Panc1 (cell line): Measurements from ENCODE around the gene PTGDS. TPM values are rescaled to one million over a fixed set of nuclear protein-coding genes. Genes with fewer than 3 reads are reported as not detected.

ENCODE experiments used
- ATAC-seq: fragments of 200-7000 bp; cut with Tn5 transposase; 2 replicates; pipeline ENCODE4 v1.9.1; 2020; ENCODE audit warnings: mild to moderate bottlenecking, moderate library complexity
- BruUV-seq: library from RNA; stranded (reverse); fragments of 400-500 nt; replicated peaks from 2 replicates; lab custom pipeline; 2021; lab: Mats Ljungman, UMichigan
- CTCF ChIA-PET: fragments of 300-600 bp; sonication (Branson Sonifier 250); formaldehyde crosslinking; loops from one replicate; lab custom pipeline; 2022; ENCODE audit warnings: antibody characterized with exemption; lab: Charles Lee
- POLR2A ChIA-PET: fragments of 300-600 bp; sonication (Branson Sonifier 250); formaldehyde crosslinking; loops from one replicate; lab custom pipeline; 2022; ENCODE audit warnings: antibody characterized with exemption; lab: Charles Lee
- DNase-seq: peaks from one replicate; pipeline ENCODE4 v3.0.0-alpha.2; 2010; ENCODE audit warnings: low read depth, low spot score
- H3K27ac ChIP-seq: 2 replicates; pipeline ENCODE4 v1.5.1; 2011; ENCODE audit warnings: mild to moderate bottlenecking, low read length, inconsistent platforms
- H3K27me3 ChIP-seq: fragments of 200-500 bp; sonication (Bioruptor generic); 2 replicates; pipeline ENCODE4 v1.6.0; 2014; ENCODE audit warnings: low read length, inconsistent platforms; ENCODE audit not compliant: control insufficient read depth, insufficient read depth
- H3K36me3 ChIP-seq: fragments of 200-500 bp; sonication (Bioruptor generic); 2 replicates; pipeline ENCODE4 v1.5.1; 2014; ENCODE audit warnings: inconsistent platforms, mild to moderate bottlenecking, low read length, moderate library complexity; ENCODE audit not compliant: control insufficient read depth, insufficient read depth
- H3K4me1 ChIP-seq: 2 replicates; pipeline ENCODE4 v1.5.1; 2011; ENCODE audit warnings: inconsistent platforms, mild to moderate bottlenecking, low read length, moderate library complexity; ENCODE audit not compliant: control insufficient read depth, insufficient read depth
- H3K4me3 ChIP-seq, 2 experiments: 2 replicates each; pipeline ENCODE4 v1.5.1; 2011 to 2012; ENCODE audit warnings: low read depth in 2 of 2, low read length in 2 of 2, mild to moderate bottlenecking in 2 of 2, inconsistent platforms in 1 of 2, moderate library complexity in 1 of 2
- H3K9me3 ChIP-seq: fragments of 200-500 bp; sonication (Bioruptor generic); 2 replicates; pipeline ENCODE4 v1.5.1; 2014; ENCODE audit warnings: low read depth, mild to moderate bottlenecking, inconsistent platforms, low read length, moderate library complexity; ENCODE audit not compliant: control insufficient read depth, insufficient read depth
- POLR2AphosphoS5 ChIP-seq: IDR thresholded peaks from 2 replicates; pipeline ENCODE4 v1.6.1; 2012; ENCODE audit warnings: mild to moderate bottlenecking, low read depth, low read length, moderate library complexity
- SIN3A ChIP-seq: IDR thresholded peaks from 2 replicates; pipeline ENCODE4 v1.6.1; 2012; ENCODE audit warnings: low read depth, mild to moderate bottlenecking, low read length, moderate library complexity, borderline replicate concordance; ENCODE audit not compliant: insufficient read depth
- TCF7L2 ChIP-seq: IDR thresholded peaks from 2 replicates; pipeline ENCODE4 v1.6.1; 2011; ENCODE audit warnings: mild to moderate bottlenecking, low read depth, low read length, inconsistent platforms
- in situ Hi-C: cut with HindIII; loops from 2 replicates; pipeline ENCODE4 v1.10.0; 2016; ENCODE audit warnings: low sequenced_read_pairs, low pct_unique_long_range_greater_than_20kb
- intact Hi-C: fragments of 100-400 bp; cut with micrococcal nuclease; formaldehyde crosslinking; loops from one replicate; pipeline ENCODE4 v1.10.0; 2022; ENCODE audit not compliant: unreplicated experiment
- total RNA-seq: library from RNA; stranded (reverse); gene quantifications from one replicate; pipeline ENCODE4 v1.2.1, GENCODE V29; 2021; ENCODE audit not compliant: unreplicated experiment
- TF ChIP-seq, protein P1 (sequence below), 2 experiments: IDR thresholded peaks; 2 replicates each; pipeline ENCODE4 v1.6.1; 2011 to 2012; ENCODE audit warnings: low read depth in 2 of 2, control low read depth in 1 of 2, low read length in 1 of 2, mild to moderate bottlenecking in 1 of 2, moderate library complexity in 1 of 2; ENCODE audit not compliant: insufficient read depth in 1 of 2
- TF ChIP-seq, protein P2 (sequence below): fragments of 450-650 bp; IDR thresholded peaks from 2 replicates; pipeline ENCODE4 v1.5.1; 2017; ENCODE audit warnings: mild to moderate bottlenecking

PTGDS gene
- total RNA-seq, 1 experiment from 2014 or later: 13.7 TPM

DNA sequence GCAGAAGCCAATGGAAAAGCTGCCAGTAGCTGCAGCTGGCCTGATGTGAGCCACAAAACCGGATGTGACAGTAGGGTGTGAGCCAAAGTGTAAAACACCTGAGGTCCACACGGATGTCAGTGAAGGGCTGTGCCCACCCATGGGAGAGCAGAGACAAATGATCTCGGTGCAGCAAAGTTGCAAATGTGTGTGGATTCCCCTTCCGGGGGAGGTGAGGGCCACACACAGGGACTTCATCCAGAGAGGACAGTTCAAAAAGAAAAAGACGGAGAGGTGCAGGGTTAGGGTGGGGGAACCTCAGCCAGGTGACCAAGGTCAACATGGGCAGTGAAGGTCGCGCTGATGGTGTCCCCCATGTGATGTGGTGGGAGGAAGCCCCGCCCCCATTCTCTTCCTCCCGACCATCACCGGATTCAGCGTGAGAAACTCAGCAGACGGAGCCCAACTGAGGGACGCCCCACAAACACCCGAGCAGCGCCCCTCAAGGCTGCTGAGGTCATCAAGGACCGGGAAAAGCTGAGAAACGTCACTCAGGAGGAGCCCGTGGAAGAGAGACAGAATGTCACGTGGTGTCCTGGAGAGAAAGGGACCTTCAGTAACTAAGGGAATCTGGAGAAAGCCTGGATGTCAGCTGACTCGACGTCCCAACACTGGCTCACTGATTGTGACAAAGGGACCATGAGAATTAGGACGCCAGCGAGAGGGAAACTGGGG, 11.4 kb upstream of the PTGDS start:
- in situ Hi-C loops (no loop called here), intact Hi-C loops (no loop called here)
- DNase-seq: no peak
- Histone ChIP-seq H3K9me3 (no peaks in the 10 kb centered on the region), H3K36me3 (no peaks in the 10 kb centered on the region), H3K27me3 (no peaks in the 10 kb centered on the region), H3K27ac (no peak overlapping the region), H3K4me1 (peaks cover 5% of the 10 kb centered on the region; the same call in 1 of the 2 replicates), H3K4me3 (no peak overlapping the region)
- TF ChIP-seq TCF7L2 (no peak), SIN3A (no peak), POLR2AphosphoS5 (no peak)
- TF ChIP-seq, protein P1, sequence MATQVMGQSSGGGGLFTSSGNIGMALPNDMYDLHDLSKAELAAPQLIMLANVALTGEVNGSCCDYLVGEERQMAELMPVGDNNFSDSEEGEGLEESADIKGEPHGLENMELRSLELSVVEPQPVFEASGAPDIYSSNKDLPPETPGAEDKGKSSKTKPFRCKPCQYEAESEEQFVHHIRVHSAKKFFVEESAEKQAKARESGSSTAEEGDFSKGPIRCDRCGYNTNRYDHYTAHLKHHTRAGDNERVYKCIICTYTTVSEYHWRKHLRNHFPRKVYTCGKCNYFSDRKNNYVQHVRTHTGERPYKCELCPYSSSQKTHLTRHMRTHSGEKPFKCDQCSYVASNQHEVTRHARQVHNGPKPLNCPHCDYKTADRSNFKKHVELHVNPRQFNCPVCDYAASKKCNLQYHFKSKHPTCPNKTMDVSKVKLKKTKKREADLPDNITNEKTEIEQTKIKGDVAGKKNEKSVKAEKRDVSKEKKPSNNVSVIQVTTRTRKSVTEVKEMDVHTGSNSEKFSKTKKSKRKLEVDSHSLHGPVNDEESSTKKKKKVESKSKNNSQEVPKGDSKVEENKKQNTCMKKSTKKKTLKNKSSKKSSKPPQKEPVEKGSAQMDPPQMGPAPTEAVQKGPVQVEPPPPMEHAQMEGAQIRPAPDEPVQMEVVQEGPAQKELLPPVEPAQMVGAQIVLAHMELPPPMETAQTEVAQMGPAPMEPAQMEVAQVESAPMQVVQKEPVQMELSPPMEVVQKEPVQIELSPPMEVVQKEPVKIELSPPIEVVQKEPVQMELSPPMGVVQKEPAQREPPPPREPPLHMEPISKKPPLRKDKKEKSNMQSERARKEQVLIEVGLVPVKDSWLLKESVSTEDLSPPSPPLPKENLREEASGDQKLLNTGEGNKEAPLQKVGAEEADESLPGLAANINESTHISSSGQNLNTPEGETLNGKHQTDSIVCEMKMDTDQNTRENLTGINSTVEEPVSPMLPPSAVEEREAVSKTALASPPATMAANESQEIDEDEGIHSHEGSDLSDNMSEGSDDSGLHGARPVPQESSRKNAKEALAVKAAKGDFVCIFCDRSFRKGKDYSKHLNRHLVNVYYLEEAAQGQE (IDR thresholded peaks at IDR 0.05; ENCODE audit: insufficient read depth in 1 of 2, low read depth in 2 of 2, low read length in 1 of 2): no peak
- TF ChIP-seq, protein P2, sequence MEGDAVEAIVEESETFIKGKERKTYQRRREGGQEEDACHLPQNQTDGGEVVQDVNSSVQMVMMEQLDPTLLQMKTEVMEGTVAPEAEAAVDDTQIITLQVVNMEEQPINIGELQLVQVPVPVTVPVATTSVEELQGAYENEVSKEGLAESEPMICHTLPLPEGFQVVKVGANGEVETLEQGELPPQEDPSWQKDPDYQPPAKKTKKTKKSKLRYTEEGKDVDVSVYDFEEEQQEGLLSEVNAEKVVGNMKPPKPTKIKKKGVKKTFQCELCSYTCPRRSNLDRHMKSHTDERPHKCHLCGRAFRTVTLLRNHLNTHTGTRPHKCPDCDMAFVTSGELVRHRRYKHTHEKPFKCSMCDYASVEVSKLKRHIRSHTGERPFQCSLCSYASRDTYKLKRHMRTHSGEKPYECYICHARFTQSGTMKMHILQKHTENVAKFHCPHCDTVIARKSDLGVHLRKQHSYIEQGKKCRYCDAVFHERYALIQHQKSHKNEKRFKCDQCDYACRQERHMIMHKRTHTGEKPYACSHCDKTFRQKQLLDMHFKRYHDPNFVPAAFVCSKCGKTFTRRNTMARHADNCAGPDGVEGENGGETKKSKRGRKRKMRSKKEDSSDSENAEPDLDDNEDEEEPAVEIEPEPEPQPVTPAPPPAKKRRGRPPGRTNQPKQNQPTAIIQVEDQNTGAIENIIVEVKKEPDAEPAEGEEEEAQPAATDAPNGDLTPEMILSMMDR: no peak
- CTCF ChIA-PET: no interaction called here
- POLR2A ChIA-PET: interaction anchor here (0.6 kb wide), 1 partner anchor 486 kb away, joined by 4 read pairs; no protein-coding TSS in a partner anchor
- ATAC-seq: no peak
- BruUV-seq: no TSS peak

DNA sequence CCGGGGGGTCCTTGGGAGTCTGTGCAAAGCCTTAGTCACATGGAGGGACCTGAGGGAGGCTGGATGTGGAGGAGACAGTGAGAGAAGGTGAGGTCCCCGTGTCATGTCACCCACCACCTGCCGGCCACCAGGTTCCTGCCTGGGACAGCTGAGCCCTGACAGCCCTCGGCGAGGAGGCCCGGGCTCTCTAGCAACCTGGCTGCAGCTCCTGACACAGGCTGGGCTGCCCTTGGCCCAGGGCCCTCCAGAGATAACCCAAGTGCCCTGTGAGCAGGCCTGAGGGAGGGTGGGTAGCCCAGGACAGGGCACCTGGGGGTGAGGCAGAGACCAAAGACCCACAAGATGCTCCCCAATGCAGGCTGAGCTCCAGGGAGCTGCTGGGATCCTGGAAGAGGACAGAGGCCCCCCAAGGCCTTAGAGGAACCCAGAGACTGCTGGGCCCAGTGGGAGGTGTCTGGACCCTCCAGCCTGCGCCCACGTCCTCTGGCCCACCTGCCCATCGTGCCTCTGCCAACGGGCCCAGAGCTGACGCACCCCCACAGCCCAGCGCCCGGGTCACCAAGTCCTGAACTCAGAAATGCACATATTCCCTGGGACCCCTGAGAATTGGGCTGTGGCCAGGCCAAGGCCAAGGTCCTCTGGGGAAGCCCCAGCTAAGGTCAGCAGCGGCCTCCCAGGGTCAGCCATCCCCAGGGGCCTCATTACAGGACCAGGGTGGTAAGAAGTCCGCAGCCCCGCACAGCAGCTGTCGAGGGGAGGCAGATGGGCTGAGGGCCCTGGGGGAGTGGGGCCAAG, 8.8 kb upstream of the PTGDS start:
- H3K27me3 ChIP-seq: no peaks in the 10 kb centered on the region
- H3K4me3 ChIP-seq: no peak overlapping the region
- H3K9me3 ChIP-seq: no peaks in the 10 kb centered on the region
- no TSS peak for BruUV-seq
- peak; percentile 35; the same call in 1 of the 2 replicates for ATAC-seq
- H3K4me1 ChIP-seq: peaks cover 5% of the 10 kb centered on the region; the same call in 1 of the 2 replicates
- no peaks in the 10 kb centered on the region for H3K36me3 ChIP-seq
- DNase-seq: no peak
- in situ Hi-C loops: no loop called here
- intact Hi-C loops: no loop called here
- TF ChIP-seq, protein P1 (IDR thresholded peaks at IDR 0.05; ENCODE audit: insufficient read depth in 1 of 2, low read depth in 2 of 2, low read length in 1 of 2): no peak
- TF ChIP-seq, protein P2: no peak
- TF ChIP-seq SIN3A: no peak
- ChIA-PET POLR2A (no interaction called here), CTCF (no interaction called here)
- H3K27ac ChIP-seq: no peak overlapping the region
